Kidney epithelial cell (primary cell): ENCODE results near the gene MIEF1. TPM values are rescaled to one million over a fixed set of nuclear protein-coding genes. Genes with fewer than 3 reads are reported as not detected.

ENCODE experiments used
- DNase-seq: peaks from one replicate; pipeline ENCODE4 v3.0.0-alpha.2; 2010; ENCODE audit warnings: low read depth
- H3K27me3 ChIP-seq: 2 replicates; pipeline ENCODE4 v1.6.0; 2011; ENCODE audit warnings: low read length; ENCODE audit not compliant: control insufficient read depth, insufficient read depth
- H3K36me3 ChIP-seq: 2 replicates; pipeline ENCODE4 v1.5.1; 2011; ENCODE audit warnings: low read length; ENCODE audit not compliant: control insufficient read depth, insufficient read depth
- H3K4me3 ChIP-seq: 2 replicates; pipeline ENCODE4 v1.5.1; 2011; ENCODE audit warnings: low read depth, mild to moderate bottlenecking, control low read depth, low read length
- total RNA-seq: library from RNA; depleted of rRNA; stranded (reverse); fragments of >200 nt; gene quantifications from 2 replicates; pipeline ENCODE4 v1.2.3, GENCODE V29; 2015
- TF ChIP-seq, protein P1 (sequence below): IDR thresholded peaks from 2 replicates; pipeline ENCODE4 v1.5.1; 2011; ENCODE audit warnings: mild to moderate bottlenecking, moderate library complexity, low read length, control low read depth, inconsistent platforms; ENCODE audit not compliant: insufficient read depth, poor library complexity, severe bottlenecking

The MIEF1 gene
- total RNA-seq: 43.3 and 54.6 TPM in 2 replicates

- Histone ChIP-seq H3K4me3 (peak within 1 kb of the TSS; percentile 96), H3K36me3 (peaks cover 2% of the 10 kb centered on the region), H3K27me3 (peaks cover 2% of the 10 kb centered on the region)
- TF ChIP-seq, protein P1, sequence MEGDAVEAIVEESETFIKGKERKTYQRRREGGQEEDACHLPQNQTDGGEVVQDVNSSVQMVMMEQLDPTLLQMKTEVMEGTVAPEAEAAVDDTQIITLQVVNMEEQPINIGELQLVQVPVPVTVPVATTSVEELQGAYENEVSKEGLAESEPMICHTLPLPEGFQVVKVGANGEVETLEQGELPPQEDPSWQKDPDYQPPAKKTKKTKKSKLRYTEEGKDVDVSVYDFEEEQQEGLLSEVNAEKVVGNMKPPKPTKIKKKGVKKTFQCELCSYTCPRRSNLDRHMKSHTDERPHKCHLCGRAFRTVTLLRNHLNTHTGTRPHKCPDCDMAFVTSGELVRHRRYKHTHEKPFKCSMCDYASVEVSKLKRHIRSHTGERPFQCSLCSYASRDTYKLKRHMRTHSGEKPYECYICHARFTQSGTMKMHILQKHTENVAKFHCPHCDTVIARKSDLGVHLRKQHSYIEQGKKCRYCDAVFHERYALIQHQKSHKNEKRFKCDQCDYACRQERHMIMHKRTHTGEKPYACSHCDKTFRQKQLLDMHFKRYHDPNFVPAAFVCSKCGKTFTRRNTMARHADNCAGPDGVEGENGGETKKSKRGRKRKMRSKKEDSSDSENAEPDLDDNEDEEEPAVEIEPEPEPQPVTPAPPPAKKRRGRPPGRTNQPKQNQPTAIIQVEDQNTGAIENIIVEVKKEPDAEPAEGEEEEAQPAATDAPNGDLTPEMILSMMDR: peak; percentile 17
- peak; percentile 86 for DNase-seq
Measured at GRCh38 chr22:39502109-39502788, at the start of gene MIEF1. MIEF1 (plus strand) TSS chr22:39502290; CDS start chr22:39511295, 9,005 bp downstream.

DNA sequence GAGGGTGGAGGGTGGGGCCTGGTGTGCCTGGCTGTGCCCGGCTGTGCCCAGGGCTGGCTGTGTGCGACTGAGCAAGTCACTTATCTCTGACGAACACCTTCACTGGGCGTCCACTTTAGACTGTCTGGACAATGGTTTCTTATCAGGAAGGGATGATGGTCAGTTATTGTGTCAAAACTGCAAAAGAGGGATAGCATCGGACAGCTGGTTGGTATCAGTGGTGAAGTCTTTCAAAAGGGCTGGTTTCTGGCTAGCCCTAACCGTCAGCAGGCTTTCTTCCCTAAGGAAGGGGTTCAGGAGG is 49.4 kb upstream of the MIEF1 start:
- TF ChIP-seq, protein P1: no peak
- Histone ChIP-seq H3K4me3 (no peak overlapping the region), H3K27me3 (peaks cover 10% of the 10 kb centered on the region), H3K36me3 (no peaks in the 10 kb centered on the region)
- DNase-seq: no peak

DNA sequence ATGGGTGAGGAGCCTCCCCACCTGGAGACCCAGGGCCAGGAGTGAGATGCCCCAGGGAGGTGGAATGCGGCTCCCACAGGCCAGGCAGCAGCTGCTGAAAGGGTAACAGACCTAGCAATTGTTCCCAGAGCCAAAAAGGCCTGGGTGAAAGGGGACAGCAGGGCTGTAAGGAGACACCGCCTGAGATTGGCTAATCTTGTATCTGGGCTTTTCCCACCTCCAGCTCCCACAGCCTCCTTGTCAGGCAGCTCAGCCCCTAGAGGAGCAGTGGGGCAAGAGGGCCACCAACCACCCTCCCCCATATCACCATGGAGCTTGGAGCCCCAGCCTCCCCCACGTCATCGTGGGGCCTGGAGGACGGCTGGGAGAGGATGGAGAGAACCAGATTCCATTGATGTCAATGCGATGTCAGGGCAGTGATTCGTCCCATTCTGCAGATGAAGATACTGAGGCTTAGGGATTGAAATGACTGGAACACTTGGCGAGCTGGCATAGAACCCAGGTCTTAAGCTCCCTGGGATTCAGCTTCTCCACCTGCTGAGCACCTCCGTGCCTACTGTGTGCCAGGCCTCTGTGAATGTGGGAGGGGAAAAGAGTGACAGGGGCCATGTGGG is 48.2 kb upstream of the MIEF1 start:
- H3K4me3 ChIP-seq: no peak overlapping the region
- H3K36me3 ChIP-seq: no peaks in the 10 kb centered on the region
- no peak for DNase-seq
- TF ChIP-seq, protein P1: no peak
- peaks cover 21% of the 10 kb centered on the region for H3K27me3 ChIP-seq

- Histone ChIP-seq H3K27me3 (peaks cover 22% of the 10 kb centered on the region), H3K4me3 (no peak overlapping the region), H3K36me3 (no peaks in the 10 kb centered on the region)
- TF ChIP-seq, protein P1: no peak
- DNase-seq: no peak
Measured at GRCh38 chr22:39454385-39454871, 47.7 kb upstream of the MIEF1 start.

DNA sequence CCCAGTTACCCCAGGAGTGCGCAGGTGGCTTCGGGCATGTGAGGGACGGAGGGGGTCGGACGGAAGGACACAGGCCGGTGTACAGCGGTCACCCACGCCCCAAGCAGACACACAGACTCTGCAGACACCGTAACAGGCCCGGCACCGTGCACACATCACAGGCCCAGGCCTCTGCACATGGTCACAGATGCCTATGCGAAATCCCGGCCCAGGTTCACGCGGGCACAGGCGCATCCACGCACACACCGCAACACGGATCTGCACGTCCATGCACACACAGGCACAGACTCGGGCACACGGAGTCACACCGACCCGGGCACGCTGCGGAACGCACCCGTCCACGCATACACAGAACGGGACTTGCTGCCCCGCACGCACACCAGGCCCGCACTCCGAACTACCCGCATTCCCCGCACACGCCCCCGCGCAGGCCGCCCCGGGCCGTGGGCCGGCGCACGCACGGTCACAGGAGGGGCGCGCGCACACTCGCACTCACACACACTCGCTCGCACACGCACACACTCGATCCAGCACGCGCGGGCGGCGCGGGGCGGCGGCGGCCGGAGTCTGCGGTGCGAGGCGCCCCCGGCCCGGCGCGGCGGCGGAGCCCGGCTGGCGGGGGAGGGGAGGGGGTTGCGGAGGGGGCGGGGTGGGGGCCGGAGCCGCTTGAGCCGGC is 45.4 kb upstream of the MIEF1 start, which contains the start of gene MGAT3:
TSS of gene MGAT3 (plus strand) at position 491 of the 676 bp plus-strand sequence. CDS start 30,336 bp downstream, outside the sequence.
- H3K4me3 ChIP-seq: peak within 1 kb of the TSS; percentile 39
- no peak for DNase-seq
- peaks cover 22% of the 10 kb centered on the region for H3K27me3 ChIP-seq
- TF ChIP-seq, protein P1: no peak
- no peaks in the 10 kb centered on the region for H3K36me3 ChIP-seq
